WERI-Rb-1 (cell line): ENCODE data around the gene PRM1.
A peak's percentile ranks its signal among the peaks of the same experiment; 100 is the strongest.
"Not testable (repeated sequence)": the region's sequence is repeated elsewhere in the genome, so short reads cannot be mapped to it uniquely, and the experiment has no call there.

Source experiments
- DNase-seq: peaks from one replicate; pipeline ENCODE4 v3.0.0-alpha.2; 2020
- H3K27ac ChIP-seq: fragments of 250-450 bp; sonication (Bioruptor Pico); 2 replicates; pipeline ENCODE4 v1.5.1; 2020; ENCODE audit warnings: mild to moderate bottlenecking, moderate library complexity
- H3K27me3 ChIP-seq: fragments of 250-450 bp; sonication (Bioruptor Pico); 2 replicates; pipeline ENCODE4 v1.5.1; 2021; ENCODE audit warnings: mild to moderate bottlenecking, low read depth, moderate library complexity; ENCODE audit not compliant: insufficient read depth, severe bottlenecking
- H3K36me3 ChIP-seq: fragments of 250-450 bp; sonication (Bioruptor Pico); 2 replicates; pipeline ENCODE4 v1.5.1; 2020; ENCODE audit warnings: mild to moderate bottlenecking, moderate library complexity
- H3K4me3 ChIP-seq: 2 replicates; pipeline ENCODE4 v1.5.1; 2011; ENCODE audit warnings: low read depth, mild to moderate bottlenecking, control low read depth, low read length
- H3K9me3 ChIP-seq: fragments of 250-450 bp; sonication (Bioruptor Pico); 2 replicates; pipeline ENCODE4 v1.5.1; 2021; ENCODE audit warnings: mild to moderate bottlenecking, moderate library complexity; ENCODE audit not compliant: severe bottlenecking
- TF ChIP-seq, protein P1 (sequence below): IDR thresholded peaks from 2 replicates; pipeline ENCODE4 v1.5.1; 2011; ENCODE audit warnings: low read depth, mild to moderate bottlenecking, control low read depth, inconsistent platforms, low read length

PRM1 gene

DNA sequence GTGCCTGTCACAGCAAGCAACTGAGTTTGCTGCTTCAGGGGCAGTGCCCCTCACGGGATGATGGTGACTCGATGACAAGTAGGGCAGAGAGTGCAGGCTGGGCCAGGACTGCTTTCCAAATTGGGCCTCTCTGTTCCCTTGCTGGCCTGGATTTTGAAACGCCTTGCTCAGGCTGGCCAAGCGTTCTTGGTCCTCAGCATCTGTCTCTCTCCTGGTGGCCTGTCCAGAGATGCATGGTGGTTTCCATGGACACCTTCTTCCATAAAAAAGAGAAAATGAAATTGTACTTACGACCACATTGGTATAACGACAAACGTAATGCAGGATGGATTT lies 19.4 kb upstream of the PRM1 start:
- Histone ChIP-seq H3K36me3 (no peaks in the 10 kb centered on the region), H3K27ac (no peak overlapping the region), H3K27me3 (no peaks in the 10 kb centered on the region), H3K4me3 (no peak overlapping the region), H3K9me3 (no peaks in the 10 kb centered on the region)
- DNase-seq, result no peak
- TF ChIP-seq, protein P1, sequence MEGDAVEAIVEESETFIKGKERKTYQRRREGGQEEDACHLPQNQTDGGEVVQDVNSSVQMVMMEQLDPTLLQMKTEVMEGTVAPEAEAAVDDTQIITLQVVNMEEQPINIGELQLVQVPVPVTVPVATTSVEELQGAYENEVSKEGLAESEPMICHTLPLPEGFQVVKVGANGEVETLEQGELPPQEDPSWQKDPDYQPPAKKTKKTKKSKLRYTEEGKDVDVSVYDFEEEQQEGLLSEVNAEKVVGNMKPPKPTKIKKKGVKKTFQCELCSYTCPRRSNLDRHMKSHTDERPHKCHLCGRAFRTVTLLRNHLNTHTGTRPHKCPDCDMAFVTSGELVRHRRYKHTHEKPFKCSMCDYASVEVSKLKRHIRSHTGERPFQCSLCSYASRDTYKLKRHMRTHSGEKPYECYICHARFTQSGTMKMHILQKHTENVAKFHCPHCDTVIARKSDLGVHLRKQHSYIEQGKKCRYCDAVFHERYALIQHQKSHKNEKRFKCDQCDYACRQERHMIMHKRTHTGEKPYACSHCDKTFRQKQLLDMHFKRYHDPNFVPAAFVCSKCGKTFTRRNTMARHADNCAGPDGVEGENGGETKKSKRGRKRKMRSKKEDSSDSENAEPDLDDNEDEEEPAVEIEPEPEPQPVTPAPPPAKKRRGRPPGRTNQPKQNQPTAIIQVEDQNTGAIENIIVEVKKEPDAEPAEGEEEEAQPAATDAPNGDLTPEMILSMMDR, result no peak

DNA sequence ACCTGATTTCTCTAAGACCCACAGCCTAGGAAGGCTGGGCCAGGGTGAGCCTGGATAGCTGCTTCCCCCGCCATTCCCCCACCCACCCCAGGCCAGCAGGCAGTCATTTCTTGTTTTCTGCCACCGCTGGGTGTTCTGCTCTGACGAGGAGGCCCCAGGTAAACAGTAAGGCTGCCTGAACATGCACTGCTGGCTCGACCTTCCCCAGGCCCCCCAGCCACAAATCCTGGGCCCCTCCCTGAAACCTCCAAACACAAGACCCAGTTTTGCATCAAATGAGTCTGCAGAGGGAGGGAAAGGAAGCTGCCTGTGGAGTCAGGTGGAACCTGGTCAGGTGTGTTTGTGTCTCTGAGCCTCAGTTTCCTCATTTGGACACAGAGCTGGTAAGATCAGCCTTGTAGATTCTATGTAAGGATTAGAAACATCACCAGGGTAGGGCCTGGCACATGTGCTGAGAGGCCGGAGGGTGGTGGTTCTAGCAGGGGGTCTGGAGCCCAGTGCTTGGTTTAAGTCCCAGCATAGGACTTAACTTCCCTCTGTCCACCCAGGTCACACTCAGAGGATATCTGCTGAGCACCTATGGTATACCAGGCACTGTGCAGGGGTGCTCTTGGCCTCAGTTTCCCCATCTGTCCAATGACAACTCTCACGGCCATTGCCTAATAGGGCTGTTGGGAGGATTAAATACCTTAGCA lies 18.9 kb upstream of the PRM1 start:
- no peak overlapping the region for H3K4me3 ChIP-seq
- TF ChIP-seq, protein P1, result no peak
- no peaks in the 10 kb centered on the region for H3K9me3 ChIP-seq
- DNase-seq, result no peak
- H3K27me3 ChIP-seq, result no peaks in the 10 kb centered on the region
- H3K27ac ChIP-seq, result no peak overlapping the region
- no peaks in the 10 kb centered on the region for H3K36me3 ChIP-seq

DNA sequence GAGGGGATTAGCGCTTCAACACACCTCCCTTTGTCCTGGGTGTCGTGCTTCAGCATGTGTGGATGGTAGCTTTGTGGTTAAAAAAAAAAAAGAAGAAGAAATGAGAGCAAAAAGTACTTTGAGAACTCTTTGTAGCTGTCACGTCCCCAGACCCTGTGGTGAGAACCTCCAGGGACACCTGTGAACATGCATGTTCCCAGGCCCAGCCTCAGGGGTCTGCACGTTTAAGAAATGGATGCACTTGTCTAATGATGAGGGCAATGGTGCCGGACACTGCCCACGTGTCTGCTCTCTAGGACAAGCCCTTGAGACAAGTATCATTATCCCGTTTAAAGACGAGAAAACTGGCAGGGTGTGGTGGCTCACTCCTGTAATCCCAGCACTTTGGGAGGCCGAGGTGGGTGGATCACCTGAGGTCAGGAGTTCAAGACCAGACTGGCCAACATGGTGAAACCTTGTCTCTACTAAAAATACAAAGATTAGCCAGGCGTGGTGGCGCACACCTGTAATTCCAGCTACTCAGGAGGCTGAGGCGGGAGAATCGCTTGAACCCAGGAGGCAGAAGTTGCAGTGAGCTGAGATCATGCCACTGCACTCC lies 17.9 kb upstream of the PRM1 start:
- not testable (repeated sequence) for H3K9me3 ChIP-seq, H3K27ac ChIP-seq, H3K27me3 ChIP-seq, H3K36me3 ChIP-seq, DNase-seq, H3K4me3 ChIP-seq

DNA sequence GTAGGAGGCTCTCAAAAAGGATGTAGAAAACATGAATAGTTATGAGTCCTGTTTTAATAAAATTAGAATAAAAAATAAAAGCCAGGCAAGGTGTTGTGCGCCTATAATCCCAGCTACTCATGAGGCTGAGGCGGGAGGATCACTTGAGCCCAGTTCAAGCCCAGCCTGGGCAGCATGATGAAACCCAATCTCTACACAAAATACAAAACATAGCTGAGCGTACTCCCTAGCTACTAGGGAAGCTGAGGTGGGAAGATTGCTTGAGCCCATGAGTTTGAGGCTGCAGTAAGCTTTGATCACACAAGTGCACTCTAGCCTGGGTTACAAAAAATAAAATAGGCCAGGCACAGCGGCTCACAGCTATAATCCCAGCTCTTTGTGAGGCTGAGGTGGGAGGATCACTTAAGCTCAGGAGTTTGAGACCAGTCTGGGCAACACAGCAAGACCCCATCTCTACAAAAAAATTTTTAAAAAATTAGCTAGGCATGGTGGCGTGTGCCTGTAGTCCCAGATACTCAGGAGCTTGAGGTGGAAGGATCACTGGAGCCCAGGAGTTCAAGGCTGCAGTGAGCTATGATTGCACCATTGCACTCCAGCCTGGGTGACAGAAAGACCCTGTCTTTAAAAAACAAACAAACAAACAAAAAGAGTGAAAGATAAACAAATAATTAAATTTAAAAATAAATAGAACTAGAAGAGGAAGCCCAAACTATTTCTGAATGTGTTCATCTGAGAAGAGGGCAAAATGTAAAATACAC lies 17.2 kb upstream of the PRM1 start:
- Histone ChIP-seq H3K27me3 (no peaks in the 10 kb centered on the region), H3K27ac (no peak overlapping the region), H3K9me3 (no peaks in the 10 kb centered on the region), H3K36me3 (no peaks in the 10 kb centered on the region), H3K4me3 (no peak overlapping the region)
- TF ChIP-seq, protein P1, result no peak
- no peak for DNase-seq

DNA sequence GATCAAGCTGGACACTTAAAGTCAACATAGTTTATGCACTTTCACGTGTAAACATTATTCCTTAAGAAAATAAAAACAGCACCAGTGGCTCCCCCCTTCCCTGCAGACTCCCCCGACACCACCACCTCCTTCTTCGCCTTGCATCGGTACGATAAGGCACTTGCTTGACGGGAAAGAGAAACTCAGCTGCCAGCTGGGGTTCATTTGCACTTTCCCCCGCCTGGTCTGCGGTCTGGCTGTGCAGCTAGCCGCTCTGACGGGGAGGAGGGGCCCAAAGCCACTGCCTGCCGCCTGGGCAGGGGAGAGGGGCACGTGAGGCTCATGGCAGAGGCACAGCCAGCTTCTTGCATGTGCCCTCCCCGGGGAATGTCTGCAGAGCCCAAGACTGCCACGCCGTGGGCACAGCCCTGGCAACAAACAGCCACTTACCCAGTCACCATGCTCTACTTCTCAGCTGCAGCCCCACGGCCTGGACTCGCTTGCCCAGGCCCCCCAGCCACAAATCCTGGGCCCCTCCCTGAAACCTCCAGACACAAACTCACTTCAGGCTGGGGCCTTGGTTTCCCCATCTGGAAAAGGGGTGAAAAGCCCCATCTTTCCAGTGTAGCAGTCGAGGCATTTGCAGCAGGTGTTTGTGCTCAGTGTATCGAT lies 16.5 kb upstream of the PRM1 start:
- H3K4me3 ChIP-seq, result no peak overlapping the region

More for the DNA sequence above, 16.5 kb upstream of the PRM1 start:
- TF ChIP-seq, protein P1, result no peak
- DNase-seq, result peak; percentile 50
- H3K27ac ChIP-seq, result no peak overlapping the region
- H3K27me3 ChIP-seq, result no peaks in the 10 kb centered on the region
- no peaks in the 10 kb centered on the region for H3K9me3 ChIP-seq
- H3K36me3 ChIP-seq, result no peaks in the 10 kb centered on the region
